K562 (cell line): Measurements from ENCODE around the gene ARL6IP6. TPM values are rescaled to one million over a fixed set of nuclear protein-coding genes. Genes with fewer than 3 reads are reported as not detected.

Experiments used
- ATAC-seq: fragments of 200-7000 bp; cut with Tn5 transposase; 3 replicates; pipeline ENCODE4 v1.9.1; 2020; ENCODE audit warnings: moderate library complexity
- BruUV-seq: library from RNA; stranded (reverse); fragments of 400-500 nt; replicated peaks from 2 replicates; lab custom pipeline; 2021; lab: Mats Ljungman, UMichigan
- CTCF ChIA-PET: fragments of 300-600 bp; formaldehyde crosslinking; extraction: SDS; loops from one replicate; lab custom pipeline; 2021; ENCODE audit warnings: low intra/inter-chr PET ratio; lab: Yijun Ruan, JAX
- POLR2A ChIA-PET: fragments of 300-600, 350-650 bp; sonication (Branson Sonifier 250); formaldehyde crosslinking; extraction: SDS; loops from one replicate; lab custom pipeline; 2021; ENCODE audit warnings: antibody characterized with exemption, inconsistent platforms; lab: Yijun Ruan, JAX
- DNase-seq, 4 experiments: peaks; one replicate each; pipeline versions ENCODE4 v3.0.0 to v3.0.0-alpha.2; 2011 to 2018; ENCODE audit warnings: low spot score in 3 of 4, mixed read lengths in 3 of 4; ENCODE audit errors: extremely low read depth in 1 of 4
- FAIRE-seq: peaks from 2 replicates; lab custom pipeline; 2011; peaks lifted over from hg19 to GRCh38; lab: Jason Lieb, UNC
- H2AFZ ChIP-seq: 2 replicates; pipeline ENCODE4 v1.6.0; 2011; ENCODE audit warnings: low read depth, low read length, control low read depth, inconsistent platforms
- H3K27ac ChIP-seq: fragments of 200-600 bp; 3 replicates; pipeline ENCODE4 v1.8.0; 2011; ENCODE audit warnings: low read depth, mild to moderate bottlenecking, control low read depth, inconsistent platforms, low read length, moderate library complexity, mixed read lengths; ENCODE audit errors: extremely low read depth
- H3K27me3 ChIP-seq, 2 experiments: fragments of 300-600 bp in 1 of 2; 2 replicates in 1 of 2; 3 replicates in 1 of 2; pipeline versions ENCODE4 v1.6.0 to v1.8.0; 2011; ENCODE audit warnings: inconsistent platforms in 2 of 2, low read length in 2 of 2, mild to moderate bottlenecking in 1 of 2, mixed read lengths in 1 of 2, moderate library complexity in 1 of 2; ENCODE audit not compliant: control insufficient read depth in 2 of 2, insufficient read depth in 2 of 2
- H3K36me3 ChIP-seq: fragments of 300-600 bp; 3 replicates; pipeline ENCODE4 v1.8.0; 2011; ENCODE audit warnings: mild to moderate bottlenecking, low read length, inconsistent platforms; ENCODE audit not compliant: control insufficient read depth, insufficient read depth
- H3K4me1 ChIP-seq, 2 experiments: fragments of 200-600 bp in 1 of 2; replicated peaks in 1 of 2; 2 replicates in 1 of 2; 3 replicates in 1 of 2; pipeline versions ENCODE4 v1.5.1 to v1.8.0; 2011; ENCODE audit warnings: inconsistent platforms in 2 of 2, low read length in 2 of 2, mild to moderate bottlenecking in 1 of 2, mixed read lengths in 1 of 2, moderate library complexity in 1 of 2; ENCODE audit not compliant: control insufficient read depth in 2 of 2, insufficient read depth in 2 of 2
- H3K4me2 ChIP-seq: 2 replicates; pipeline ENCODE4 v1.6.1; 2011; ENCODE audit warnings: low read length, control low read depth, inconsistent platforms, mixed read lengths; ENCODE audit not compliant: insufficient read depth
- H3K4me3 ChIP-seq: fragments of 200-600 bp; sonication (generic), shearing (Covaris generic); 2 replicates; pipeline ENCODE4 v1.5.1; 2016; ENCODE audit warnings: control low read depth, inconsistent platforms
- H3K79me2 ChIP-seq: fragments of 200-600 bp; 3 replicates; pipeline ENCODE4 v1.8.0; 2011; ENCODE audit warnings: low read length, inconsistent platforms; ENCODE audit not compliant: control insufficient read depth, insufficient read depth
- H3K9ac ChIP-seq, 2 experiments: 2 replicates each; pipeline versions ENCODE4 v1.6.0 to v1.6.1; 2011; ENCODE audit warnings: low read depth in 2 of 2, low read length in 2 of 2, control low read depth in 1 of 2, inconsistent platforms in 1 of 2, mild to moderate bottlenecking in 1 of 2, mixed read lengths in 1 of 2; ENCODE audit not compliant: insufficient read depth in 1 of 2
- H3K9me1 ChIP-seq: one replicate; pipeline ENCODE4 v1.6.0; 2011; ENCODE audit warnings: inconsistent platforms, mild to moderate bottlenecking, low read length, moderate library complexity; ENCODE audit not compliant: control insufficient read depth, insufficient read depth
- H3K9me3 ChIP-seq: replicated peaks from 2 replicates; pipeline ENCODE4 v1.5.1; 2011; ENCODE audit warnings: low read depth, low read length, inconsistent platforms; ENCODE audit not compliant: control insufficient read depth, insufficient read depth
- H4K20me1 ChIP-seq: replicated peaks from 2 replicates; pipeline ENCODE4 v1.6.1; 2011; ENCODE audit warnings: low read length, inconsistent platforms, mixed read lengths; ENCODE audit not compliant: control insufficient read depth, insufficient read depth
- ATF4 ChIP-seq: fragments of 450-650 bp; formaldehyde crosslinking; IDR thresholded peaks from 2 replicates; pipeline ENCODE4 v1.4.0; 2022; ENCODE audit warnings: mild to moderate bottlenecking, moderate library complexity
- BCLAF1 ChIP-seq, 2 experiments: fragments of 450-650 bp in 1 of 2; IDR thresholded peaks; 2 replicates each; pipeline ENCODE4 v1.6.1; 2011 to 2017; ENCODE audit warnings: low read depth in 2 of 2, antibody characterized with exemption in 1 of 2, borderline replicate concordance in 1 of 2, low read length in 1 of 2, mild to moderate bottlenecking in 1 of 2, mixed read lengths in 1 of 2; ENCODE audit not compliant: control insufficient read depth in 1 of 2
- PBX2 ChIP-seq, 2 experiments: IDR thresholded peaks in 1 of 2; conservative IDR thresholded peaks in 1 of 2; 2 replicates each; pipeline ENCODE4 v1.6.1; 2016; ENCODE audit warnings: low read depth in 2 of 2, mild to moderate bottlenecking in 1 of 2, missing compliant biosample characterization in 1 of 2, missing genetic modification characterization in 1 of 2, moderate library complexity in 1 of 2
- ZZZ3 ChIP-seq: fragments of 450-650 bp; IDR thresholded peaks from 2 replicates; pipeline ENCODE4 v1.6.1; 2016; ENCODE audit warnings: antibody characterized with exemption, mild to moderate bottlenecking, moderate library complexity
- WGBS: fragments of 100-300 bp; shearing (Covaris generic); methylation state at CpG from one replicate; pipeline ENCODE4 v1.1.6; 2016; ENCODE audit warnings: low coverage, mixed read lengths; ENCODE audit not compliant: insufficient coverage; ENCODE audit errors: missing lambda C conversion rate; 5-methylcytosine and 5-hydroxymethylcytosine counted together
- in situ Hi-C: fragments of 300-500 bp; cut with MboI; formaldehyde crosslinking; loops from 4 replicates; pipeline ENCODE4 v1.15.0; 2018; ENCODE audit warnings: inconsistent platforms, mixed read lengths
- intact Hi-C: fragments of 100-400 bp; cut with micrococcal nuclease; formaldehyde crosslinking; loops from 2 replicates; pipeline ENCODE4 v1.14.2; 2022
- polyA plus RNA-seq, 8 experiments: library from polyadenylated mRNA; depleted of rRNA in 4 of 8; stranded (reverse) in 5 of 8; unstranded in 3 of 8; fragments of >200 nt; fragmentation: Nextera tagmentation in 2 of 8; fragmentation: Illumina TruSeq in 1 of 8; extraction: Ambion mirVana in 2 of 8; extraction: Trizol in 1 of 8; gene quantifications; 2 replicates each; pipeline versions ENCODE4 v1.2.1 to v1.2.3, GENCODE V29; 2011 to 2014; ENCODE audit warnings: inconsistent platforms in 1 of 8, missing spikeins in 1 of 8
- total RNA-seq, 7 experiments: library from RNA; depleted of rRNA in 6 of 7; stranded (reverse); fragments of >200 nt in 6 of 7; fragmentation: Illumina TruSeq in 2 of 7; extraction: Trizol in 2 of 7; gene quantifications; 2 replicates each; pipeline versions ENCODE4 v1.2.1 to v1.2.3, GENCODE V29; 2011 to 2021; ENCODE audit warnings: low replicate concordance in 1 of 7

Gene ARL6IP6
- total and polyA plus RNA-seq, 9 of the 15 experiments (the other 6 are each of a cell fraction or from before 2014, with no cell fraction given) = 19.2 to 98.5 (median 36.2) TPM

GRCh38 chr2:152694161-152694661, 24.2 kb upstream of the ARL6IP6 start:
- Histone ChIP-seq H3K9ac (no peak overlapping the region), H3K4me1 (no peaks in the 10 kb centered on the region), H3K4me3 (no peak overlapping the region), H3K9me1 (no peaks in the 10 kb centered on the region), H2AFZ (no peak overlapping the region), H3K36me3 (peaks cover 73% of the 10 kb centered on the region), H3K79me2 (peaks cover 69% of the 10 kb centered on the region), H3K27me3 (no peaks in the 10 kb centered on the region), H3K27ac (no peak overlapping the region), H3K4me2 (no peak overlapping the region), H3K9me3 (no peaks in the 10 kb centered on the region), H4K20me1 (no peaks in the 10 kb centered on the region)
- in situ Hi-C loops = no loop called here
- DNase-seq (no peak), FAIRE-seq (no peak), ATAC-seq (peak; percentile 12; the same call in 2 of the 3 replicates)
- intact Hi-C loops = no loop called here
- CTCF ChIA-PET = no interaction called here
- POLR2A ChIA-PET = no interaction called here
- TF ChIP-seq ATF4 = no peak
- TF ChIP-seq ZZZ3 = no peak
- no peak for TF ChIP-seq BCLAF1 (IDR thresholded peaks at IDR 0.05; ENCODE audit: borderline replicate concordance in 1 of 2, control insufficient read depth in 1 of 2, low read depth in 2 of 2, low read length in 1 of 2)
- TF ChIP-seq PBX2 (CRISPR knock-in tag; IDR thresholded peaks at IDR 0.05; ENCODE audit: low read depth) = no peak
- 0 out of 2 replicates have a peak, but pooled peaks have one; percentile 16 for TF ChIP-seq PBX2 (tag; conservative IDR thresholded peaks at IDR 0.05; ENCODE audit: low read depth)
- no TSS peak for BruUV-seq
- 94% methylated on average over 8 of the region's 8 CpGs for WGBS
